Ascending aorta (tissue), 2 donors: ENCODE data around the gene PDLIM5. TPM values are rescaled to one million over a fixed set of nuclear protein-coding genes. Genes with fewer than 3 reads are reported as not detected.

Experiments used
- DNase-seq, 2 donors: peaks; one replicate each; pipeline ENCODE4 v3.0.0-alpha.2; 2019; ENCODE audit warnings: low spot score in 2 of 2
- H3K27ac ChIP-seq, 2 donors: fragments of 200-600 bp; sonication (generic); one replicate each; pipeline ENCODE4 v1.5.1; 2016 to 2017; ENCODE audit warnings: mild to moderate bottlenecking in 1 of 2
- H3K27me3 ChIP-seq: fragments of 200-600 bp; sonication (generic); one replicate; pipeline ENCODE4 v1.5.1; 2017
- H3K36me3 ChIP-seq, 2 donors: fragments of 200-600 bp; sonication (generic); one replicate each; pipeline ENCODE4 v1.5.1; 2016
- H3K4me1 ChIP-seq, 2 donors: fragments of 200-600 bp; sonication (generic); one replicate each; pipeline ENCODE4 v1.5.1; 2016 to 2017; ENCODE audit warnings: mild to moderate bottlenecking in 1 of 2
- H3K4me3 ChIP-seq, 2 donors: fragments of 200-600 bp; sonication (generic); one replicate each; pipeline ENCODE4 v1.5.1; 2016 to 2017; ENCODE audit warnings: mild to moderate bottlenecking in 1 of 2
- H3K9me3 ChIP-seq, 2 donors: fragments of 200-600 bp; sonication (generic); one replicate each; pipeline ENCODE4 v1.5.1; 2016
- intact Hi-C: fragments of 100-400 bp; cut with DNase I; formaldehyde crosslinking; loops from one replicate; pipeline ENCODE4 v1.15.1; 2023
- total RNA-seq: library from RNA; depleted of rRNA; stranded (reverse); fragments of >200 nt; gene quantifications from one replicate; pipeline ENCODE4 v1.1.0, GENCODE V29; 2016
- TF ChIP-seq, protein P1 (sequence below), 3 experiments: fragments of 200-600 bp in 2 of 3; fragments of 450-650 bp in 1 of 3; sonication (generic) in 2 of 3; IDR thresholded peaks; one replicate each; pipeline ENCODE4 v1.5.1; 2016 to 2019; ENCODE audit warnings: antibody characterized with exemption in 3 of 3, mild to moderate bottlenecking in 1 of 3, moderate library complexity in 1 of 3

Gene PDLIM5
- total RNA-seq, 1 donor from 2014 or later, result 103 TPM

- no peaks in the 10 kb centered on the region for H3K27me3 ChIP-seq
- H3K9me3 ChIP-seq, result no peaks in the 10 kb centered on the region
- H3K27ac ChIP-seq, result peak overlapping the region; percentile 75
- no peak overlapping the region for H3K4me3 ChIP-seq
- DNase-seq, result no peak
- intact Hi-C loops, result no loop called here
- H3K36me3 ChIP-seq, result no peaks in the 10 kb centered on the region
- TF ChIP-seq, protein P1, sequence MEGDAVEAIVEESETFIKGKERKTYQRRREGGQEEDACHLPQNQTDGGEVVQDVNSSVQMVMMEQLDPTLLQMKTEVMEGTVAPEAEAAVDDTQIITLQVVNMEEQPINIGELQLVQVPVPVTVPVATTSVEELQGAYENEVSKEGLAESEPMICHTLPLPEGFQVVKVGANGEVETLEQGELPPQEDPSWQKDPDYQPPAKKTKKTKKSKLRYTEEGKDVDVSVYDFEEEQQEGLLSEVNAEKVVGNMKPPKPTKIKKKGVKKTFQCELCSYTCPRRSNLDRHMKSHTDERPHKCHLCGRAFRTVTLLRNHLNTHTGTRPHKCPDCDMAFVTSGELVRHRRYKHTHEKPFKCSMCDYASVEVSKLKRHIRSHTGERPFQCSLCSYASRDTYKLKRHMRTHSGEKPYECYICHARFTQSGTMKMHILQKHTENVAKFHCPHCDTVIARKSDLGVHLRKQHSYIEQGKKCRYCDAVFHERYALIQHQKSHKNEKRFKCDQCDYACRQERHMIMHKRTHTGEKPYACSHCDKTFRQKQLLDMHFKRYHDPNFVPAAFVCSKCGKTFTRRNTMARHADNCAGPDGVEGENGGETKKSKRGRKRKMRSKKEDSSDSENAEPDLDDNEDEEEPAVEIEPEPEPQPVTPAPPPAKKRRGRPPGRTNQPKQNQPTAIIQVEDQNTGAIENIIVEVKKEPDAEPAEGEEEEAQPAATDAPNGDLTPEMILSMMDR (IDR thresholded peaks at IDR 0.05), result no peak
- H3K4me1 ChIP-seq, result peaks cover 0 to 61% of the 10 kb centered on the region in 2 donors
These were observed 64.3 kb downstream of the PDLIM5 start for GRCh38 chr4:94516067-94516466.

DNA sequence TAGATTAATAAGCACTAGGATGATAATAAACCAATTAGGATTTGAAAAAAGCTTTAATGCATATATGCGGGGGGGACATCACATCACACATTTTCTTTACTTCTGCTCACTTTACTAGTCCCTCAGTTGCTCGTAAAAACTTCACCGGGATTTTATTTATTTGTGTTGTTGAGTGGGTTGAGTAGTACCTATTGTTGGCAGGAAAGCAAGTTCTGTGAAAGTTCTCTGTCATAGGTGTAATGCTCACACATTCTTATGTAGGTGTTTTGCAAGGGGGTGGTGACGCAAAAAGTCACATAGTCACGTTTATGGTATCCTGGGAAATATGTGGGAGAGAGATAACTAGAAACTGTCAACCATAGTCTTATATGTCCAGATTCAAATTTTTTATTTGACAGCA lies 65.3 kb downstream of the PDLIM5 start:
- Histone ChIP-seq H3K27me3 (no peaks in the 10 kb centered on the region), H3K4me1 (peaks cover 0 to 63% of the 10 kb centered on the region in 2 donors), H3K9me3 (no peaks in the 10 kb centered on the region), H3K27ac (peak overlapping the region; percentile 75), H3K4me3 (peak overlapping the region in 1 of 2 donors; percentile 9), H3K36me3 (no peaks in the 10 kb centered on the region)
- TF ChIP-seq, protein P1 (IDR thresholded peaks at IDR 0.05), result no peak
- intact Hi-C loops, result no loop called here
- no peak for DNase-seq

DNA sequence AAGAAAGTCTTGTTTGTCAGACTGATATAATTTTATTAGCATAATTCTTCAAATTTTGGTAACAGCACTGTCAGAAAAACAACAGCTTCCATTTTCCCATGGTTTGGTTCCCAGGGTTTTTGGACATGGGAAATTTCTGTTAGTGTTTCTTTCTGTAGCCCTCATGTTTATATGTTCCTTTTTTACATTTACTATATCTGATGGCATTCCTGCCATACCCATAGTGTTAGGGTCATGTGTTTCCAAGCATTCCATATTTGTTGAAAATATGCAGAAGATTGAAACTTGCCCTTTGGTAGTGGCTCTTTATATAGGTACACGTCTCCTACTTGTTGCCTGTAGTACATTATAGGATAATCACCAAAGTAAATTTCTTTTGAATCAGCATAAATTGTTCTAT lies 65.8 kb downstream of the PDLIM5 start:
- no peak overlapping the region for H3K4me3 ChIP-seq
- intact Hi-C loops, result no loop called here
- H3K4me1 ChIP-seq, result peaks cover 0 to 68% of the 10 kb centered on the region in 2 donors
- H3K27me3 ChIP-seq, result no peaks in the 10 kb centered on the region
- H3K27ac ChIP-seq, result peak overlapping the region; percentile 75
- TF ChIP-seq, protein P1 (IDR thresholded peaks at IDR 0.05), result no peak
- H3K36me3 ChIP-seq, result no peaks in the 10 kb centered on the region
- H3K9me3 ChIP-seq, result no peaks in the 10 kb centered on the region
- no peak for DNase-seq

DNA sequence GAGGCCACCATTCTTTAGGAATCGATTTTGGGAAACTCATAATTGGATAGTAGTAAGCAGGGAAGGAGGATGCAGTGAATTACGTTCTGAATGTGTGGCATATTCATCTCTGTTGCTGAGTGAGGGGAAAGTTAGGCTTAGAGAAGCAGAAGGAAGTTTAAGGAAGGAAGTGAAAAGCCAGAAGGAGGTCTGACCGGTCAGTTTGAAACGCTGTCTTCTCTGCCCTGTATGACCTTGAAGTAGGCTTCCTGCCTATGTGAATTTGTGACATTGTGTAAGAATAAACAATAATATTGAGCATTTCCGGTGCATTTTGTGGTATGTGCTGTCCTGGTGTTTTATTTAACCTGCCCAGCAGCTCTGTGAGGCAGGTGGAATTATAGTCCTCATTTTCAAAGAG lies 67.3 kb downstream of the PDLIM5 start:
- DNase-seq, result no peak
- Histone ChIP-seq H3K27me3 (no peaks in the 10 kb centered on the region), H3K27ac (peak overlapping the region; percentile 31 to 42), H3K36me3 (no peaks in the 10 kb centered on the region), H3K4me3 (no peak overlapping the region), H3K4me1 (peaks cover 0 to 77% of the 10 kb centered on the region in 2 donors), H3K9me3 (no peaks in the 10 kb centered on the region)
- TF ChIP-seq, protein P1 (IDR thresholded peaks at IDR 0.05), result no peak
- intact Hi-C loops, result no loop called here

DNA sequence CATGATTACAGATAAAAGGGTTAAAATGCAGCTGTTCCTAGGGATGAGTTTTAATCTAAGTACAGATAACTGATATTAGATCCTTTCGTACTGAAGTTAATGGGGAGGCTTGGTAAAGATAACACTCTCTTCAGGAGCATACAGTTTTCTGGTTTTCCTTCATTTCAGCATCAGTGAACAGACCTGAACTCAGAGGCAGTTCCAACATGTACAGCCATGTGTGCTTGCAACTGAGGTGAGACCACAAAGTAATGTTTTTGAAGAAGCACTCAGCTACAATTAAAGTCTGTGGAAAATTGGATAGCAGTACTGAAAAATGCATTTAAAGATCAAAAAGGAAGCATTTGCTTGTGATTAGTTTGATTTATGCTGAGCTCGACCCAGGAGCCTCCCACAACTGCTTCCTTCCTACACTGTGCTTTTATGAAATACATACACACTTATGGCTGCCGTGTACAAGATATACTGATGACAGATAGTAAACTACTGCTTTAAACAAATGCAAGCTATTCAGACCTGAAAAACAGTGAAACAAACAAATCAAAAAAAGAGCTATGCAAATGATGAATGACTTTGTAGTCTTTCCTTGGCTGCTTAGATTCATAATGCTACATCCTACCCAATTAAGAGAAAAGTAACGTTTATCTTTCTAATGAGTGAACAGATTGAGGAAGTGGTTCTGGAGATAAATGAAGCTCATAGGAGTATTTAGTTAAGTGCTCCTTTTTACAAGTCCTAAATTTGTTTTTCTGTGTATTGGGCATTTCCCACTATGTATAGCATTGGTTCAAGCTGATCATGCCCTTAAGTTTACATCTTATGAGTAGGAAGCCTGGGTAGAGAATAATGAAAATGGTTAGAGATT lies 68.4 kb downstream of the PDLIM5 start:
- Histone ChIP-seq H3K4me1 (peaks cover 0 to 80% of the 10 kb centered on the region in 2 donors), H3K27ac (peak overlapping the region in 1 of 2 donors; percentile 17)

More for the DNA sequence above, 68.4 kb downstream of the PDLIM5 start:
- no peaks in the 10 kb centered on the region for H3K27me3 ChIP-seq
- H3K36me3 ChIP-seq, result no peaks in the 10 kb centered on the region
- intact Hi-C loops, result loop anchor here (5.0 kb wide), 1 partner anchor 68 kb away; the partner anchor contains the start of gene PDLIM5
- DNase-seq, result no peak
- no peak overlapping the region for H3K4me3 ChIP-seq
- TF ChIP-seq, protein P1 (IDR thresholded peaks at IDR 0.05), result no peak
- no peaks in the 10 kb centered on the region for H3K9me3 ChIP-seq
